Osteocyte (in vitro differentiated cells): Measurements from ENCODE around the gene CSGALNACT2. TPM values are rescaled to one million over a fixed set of nuclear protein-coding genes. Genes with fewer than 3 reads are reported as not detected.

Experiments used
- DNase-seq: peaks from one replicate; pipeline ENCODE4 v3.0.0; 2021; ENCODE audit warnings: mixed read lengths; ENCODE audit not compliant: unreplicated experiment; ENCODE audit errors: extremely low spot score
- H3K27ac Mint-ChIP-seq: one replicate; pipeline ENCODE4 v1.8.0; 2021; ENCODE audit warnings: mild to moderate bottlenecking, mixed read lengths; ENCODE audit not compliant: unreplicated experiment
- H3K27me3 Mint-ChIP-seq: one replicate; pipeline ENCODE4 v1.8.0; 2021; ENCODE audit warnings: mixed read lengths; ENCODE audit not compliant: unreplicated experiment
- H3K36me3 Mint-ChIP-seq: one replicate; pipeline ENCODE4 v1.8.0; 2021; ENCODE audit warnings: mixed read lengths; ENCODE audit not compliant: unreplicated experiment
- H3K4me1 Mint-ChIP-seq: one replicate; pipeline ENCODE4 v1.8.0; 2021; ENCODE audit warnings: mixed read lengths; ENCODE audit not compliant: unreplicated experiment
- H3K4me3 Mint-ChIP-seq: one replicate; pipeline ENCODE4 v1.8.0; 2021; ENCODE audit warnings: mild to moderate bottlenecking, moderate library complexity, mixed read lengths; ENCODE audit not compliant: unreplicated experiment
- H3K9me3 Mint-ChIP-seq: one replicate; pipeline ENCODE4 v1.8.0; 2021; ENCODE audit warnings: mixed read lengths; ENCODE audit not compliant: unreplicated experiment
- CTCF ChIP-seq: fragments of 200-600 bp; sonication (generic); IDR thresholded peaks from 2 replicates; pipeline ENCODE4 v1.5.0; 2021; ENCODE audit warnings: antibody characterized with exemption, mild to moderate bottlenecking, moderate library complexity
- total RNA-seq: library from RNA; stranded (reverse); gene quantifications from 2 replicates; pipeline ENCODE4 v1.2.1, GENCODE V29; 2021

CSGALNACT2 gene
- total RNA-seq, 1 donor from 2014 or later, result 36.6 TPM

DNA sequence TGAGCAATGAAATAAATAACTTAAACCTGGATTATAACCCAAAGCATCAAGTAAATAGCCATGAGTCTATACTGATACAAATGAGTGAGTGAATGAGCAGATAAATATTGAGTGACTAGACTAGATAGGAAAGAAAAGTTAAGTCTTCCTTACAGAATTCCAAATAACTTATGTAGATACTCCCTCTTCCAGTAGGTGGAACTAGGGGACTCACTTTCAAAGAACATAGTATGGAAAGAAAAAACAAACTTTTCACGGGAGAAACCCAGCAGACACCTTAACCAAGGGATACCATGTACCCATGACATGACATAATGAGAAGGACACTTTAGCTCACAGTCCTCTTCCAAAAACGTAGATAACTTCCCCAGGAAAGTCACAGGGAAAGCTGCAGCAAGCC is 32.2 kb downstream of the CSGALNACT2 start:
- H3K27me3 Mint-ChIP-seq, result no peaks in the 10 kb centered on the region
- no peaks in the 10 kb centered on the region for H3K4me1 Mint-ChIP-seq
- no peak overlapping the region for H3K27ac Mint-ChIP-seq
- DNase-seq, result no peak
- peaks cover 32% of the 10 kb centered on the region for H3K36me3 Mint-ChIP-seq
- H3K9me3 Mint-ChIP-seq, result no peaks in the 10 kb centered on the region
- H3K4me3 Mint-ChIP-seq, result no peak overlapping the region
- TF ChIP-seq CTCF, result no peak

DNA sequence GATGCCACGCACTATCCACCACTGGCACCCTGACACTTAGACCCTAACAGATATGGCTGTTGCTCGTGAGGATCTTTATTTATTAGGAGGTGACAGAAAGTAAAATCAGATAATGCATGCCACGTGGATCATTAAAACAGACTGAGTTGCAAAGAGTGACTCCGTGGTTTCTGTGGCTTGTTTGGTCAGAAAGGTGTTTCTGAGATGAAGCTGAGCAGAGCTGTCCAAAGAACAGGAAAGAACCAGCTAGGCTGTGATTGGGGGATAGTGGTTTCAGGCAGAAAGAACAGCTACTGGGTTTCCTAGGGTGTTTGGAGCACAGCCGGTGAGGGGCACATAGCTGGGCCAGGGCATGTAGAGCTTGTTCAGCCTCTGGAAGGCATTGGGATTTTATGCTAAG is 34.4 kb downstream of the CSGALNACT2 start:
- no peaks in the 10 kb centered on the region for H3K4me1 Mint-ChIP-seq
- H3K27me3 Mint-ChIP-seq, result no peaks in the 10 kb centered on the region
- peaks cover 43% of the 10 kb centered on the region for H3K36me3 Mint-ChIP-seq
- no peaks in the 10 kb centered on the region for H3K9me3 Mint-ChIP-seq
- H3K27ac Mint-ChIP-seq, result no peak overlapping the region
- no peak overlapping the region for H3K4me3 Mint-ChIP-seq
- DNase-seq, result no peak
- no peak for TF ChIP-seq CTCF

- Mint-ChIP-seq H3K27ac (no peak overlapping the region), H3K4me3 (no peak overlapping the region), H3K9me3 (no peaks in the 10 kb centered on the region), H3K36me3 (peaks cover 48% of the 10 kb centered on the region), H3K27me3 (no peaks in the 10 kb centered on the region), H3K4me1 (no peaks in the 10 kb centered on the region)
- no peak for DNase-seq
- no peak for TF ChIP-seq CTCF
These were observed 34.9 kb downstream of the CSGALNACT2 start for GRCh38 chr10:43173120-43173519.

DNA sequence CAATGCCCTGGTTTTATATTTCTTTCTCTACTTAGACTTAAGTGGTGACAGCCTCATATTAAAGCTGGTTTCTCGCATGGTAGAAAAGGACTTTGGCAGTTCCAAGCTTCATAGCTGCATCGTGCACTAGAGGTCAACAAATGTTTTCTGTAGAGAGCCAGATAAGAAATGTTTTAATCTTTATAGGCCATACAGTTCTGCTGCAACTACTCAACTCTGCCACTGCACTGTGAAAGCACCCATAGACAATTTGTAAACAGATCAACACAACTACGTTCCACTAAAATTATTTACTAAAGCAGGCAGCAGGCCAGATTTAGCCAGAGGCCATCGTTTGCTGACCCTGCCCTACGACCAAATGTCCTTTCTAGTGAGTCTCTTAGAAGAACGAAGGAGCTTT is 36.7 kb downstream of the CSGALNACT2 start:
- H3K9me3 Mint-ChIP-seq, result peaks cover 11% of the 10 kb centered on the region
- no peaks in the 10 kb centered on the region for H3K27me3 Mint-ChIP-seq
- H3K27ac Mint-ChIP-seq, result no peak overlapping the region
- peaks cover 49% of the 10 kb centered on the region for H3K36me3 Mint-ChIP-seq
- no peak overlapping the region for H3K4me3 Mint-ChIP-seq
- no peak for TF ChIP-seq CTCF
- no peaks in the 10 kb centered on the region for H3K4me1 Mint-ChIP-seq
- DNase-seq, result no peak

DNA sequence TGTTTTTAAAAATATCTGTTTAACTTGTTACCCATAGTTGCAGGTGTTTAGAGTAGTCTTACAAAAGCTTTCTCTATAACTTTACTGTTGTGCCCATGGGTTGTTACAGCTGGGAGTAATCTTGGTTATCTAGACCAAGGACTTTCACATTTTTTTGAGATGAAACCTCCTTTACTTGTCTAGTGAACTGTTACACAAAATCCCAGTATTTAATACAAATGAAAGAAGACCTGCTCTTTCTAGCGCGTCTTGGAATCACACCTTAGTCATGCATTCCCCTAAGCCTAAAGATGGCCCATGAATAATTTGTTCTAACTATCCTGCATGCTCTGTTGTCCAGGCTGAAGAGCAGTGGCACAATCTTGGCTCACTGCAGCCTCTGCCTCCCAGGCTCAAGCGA is 38.0 kb downstream of the CSGALNACT2 start:
- H3K36me3 Mint-ChIP-seq, result peaks cover 57% of the 10 kb centered on the region
- H3K9me3 Mint-ChIP-seq, result peaks cover 11% of the 10 kb centered on the region
- no peaks in the 10 kb centered on the region for H3K27me3 Mint-ChIP-seq
- no peak overlapping the region for H3K4me3 Mint-ChIP-seq
- H3K27ac Mint-ChIP-seq, result no peak overlapping the region
- no peak for DNase-seq
- no peak for TF ChIP-seq CTCF
- H3K4me1 Mint-ChIP-seq, result no peaks in the 10 kb centered on the region
